HG03558 (cell line): ENCODE data around the gene SERINC3.

Source experiments
- ATAC-seq: cut with Tn5 transposase; IDR thresholded peaks from one replicate; pipeline ENCODE4 v1.9.1; 2021; ENCODE audit warnings: moderate number of reproducible peaks; ENCODE audit not compliant: unreplicated experiment; ENCODE audit errors: extremely low read depth

SERINC3 gene

GRCh38 chr20:44536175-44536574 is 14.3 kb upstream of the SERINC3 start:
- no peak for ATAC-seq

GRCh38 chr20:44533928-44534327 is 12.1 kb upstream of the SERINC3 start:
- ATAC-seq, result no peak

GRCh38 chr20:44532981-44533331 is 11.1 kb upstream of the SERINC3 start:
- ATAC-seq, result no peak

- no peak for ATAC-seq
Observed at GRCh38 chr20:44532259-44532980, 10.6 kb upstream of the SERINC3 start.

- no peak for ATAC-seq
Observed at GRCh38 chr20:44528309-44528708, 6.4 kb upstream of the SERINC3 start.

- ATAC-seq, result no peak
Observed at GRCh38 chr20:44527716-44528199, 5.9 kb upstream of the SERINC3 start.

- no peak for ATAC-seq
Observed at GRCh38 chr20:44526129-44526528, 4.3 kb upstream of the SERINC3 start.

GRCh38 chr20:44523746-44524145 is 1.9 kb upstream of the SERINC3 start:
- no peak for ATAC-seq

GRCh38 chr20:44522841-44523240 is 971 bp upstream of the SERINC3 start:
- ATAC-seq, result no peak

- ATAC-seq, result no peak
Observed at GRCh38 chr20:44520881-44521280, 989 bp downstream of the SERINC3 start.

GRCh38 chr20:44518248-44518647 is 3.6 kb downstream of the SERINC3 start:
- ATAC-seq, result no peak

GRCh38 chr20:44517454-44517853 is 4.4 kb downstream of the SERINC3 start:
- no peak for ATAC-seq

- ATAC-seq, result no peak
Observed at GRCh38 chr20:44516491-44516890, 5.4 kb downstream of the SERINC3 start.

- ATAC-seq, result no peak
Observed at GRCh38 chr20:44513871-44514270, 8.0 kb downstream of the SERINC3 start.

- ATAC-seq, result no peak
Observed at GRCh38 chr20:44509762-44510161, 12.1 kb downstream of the SERINC3 start.

GRCh38 chr20:44504402-44505307 is 17.2 kb downstream of the SERINC3 start:
- ATAC-seq, result no peak

GRCh38 chr20:44502968-44503367 is 18.9 kb downstream of the SERINC3 start:
- no peak for ATAC-seq

GRCh38 chr20:44501448-44501847 is 20.4 kb downstream of the SERINC3 start:
- no peak for ATAC-seq

GRCh38 chr20:44500221-44500620 is 21.6 kb downstream of the SERINC3 start:
- ATAC-seq, result no peak

GRCh38 chr20:44497761-44498160 is 24.1 kb downstream of the SERINC3 start:
- no peak for ATAC-seq

- no peak for ATAC-seq
Observed at GRCh38 chr20:44496976-44497375, 24.9 kb downstream of the SERINC3 start.
